ENCODE data around the gene RSPH6A. TPM values are rescaled to one million over a fixed set of nuclear protein-coding genes. Genes with fewer than 3 reads are reported as not detected.

The RSPH6A gene
- total RNA-seq, 1 experiment from 2014 or later = 0.55 TPM

- no peak overlapping the region for H3K4ac ChIP-seq (ENCODE audit: low read depth, low read length)
- H3K4me1 ChIP-seq (ENCODE audit: insufficient read depth, low read length) = peaks cover 3% of the 10 kb centered on the region; the same call in 1 of the 2 replicates
- H3K79me2 ChIP-seq (ENCODE audit: insufficient read depth, low read length) = no peaks in the 10 kb centered on the region
- H2BK120ac ChIP-seq (ENCODE audit: low read depth, low read length, poor library complexity, severe bottlenecking) = no peak overlapping the region
- no peak overlapping the region for H3T11ph ChIP-seq (ENCODE audit: low read length)
- no peaks in the 10 kb centered on the region for H3K9me3 Mint-ChIP-seq
- no peak overlapping the region for H2BK15ac ChIP-seq (ENCODE audit: low read depth, low read length)
- no peak overlapping the region for H3K27ac ChIP-seq (ENCODE audit: insufficient read length, low read depth, low read length)
- no peaks in the 10 kb centered on the region for H3K9me3 ChIP-seq (ENCODE audit: control insufficient read depth, low read depth, low read length)
- H3K79me1 ChIP-seq (ENCODE audit: insufficient read depth, low read depth, low read length, poor library complexity, severe bottlenecking) = no peaks in the 10 kb centered on the region
- no peak overlapping the region for H2AFZ ChIP-seq (ENCODE audit: low read length)
- DNase-seq = no peak
- no peak overlapping the region for H3K9ac ChIP-seq (ENCODE audit: extremely low read depth, insufficient read length, low read length)
- no peak overlapping the region for H3K4me2 ChIP-seq (ENCODE audit: insufficient read depth, insufficient read length, low read length)
- no peak overlapping the region for H2BK20ac ChIP-seq (ENCODE audit: low read depth, low read length, poor library complexity, severe bottlenecking)
- no peaks in the 10 kb centered on the region for H4K20me1 ChIP-seq (ENCODE audit: control insufficient read depth, insufficient read depth, insufficient read length)
- no peak overlapping the region; a peak in 1 of 5 replicates for H3K4me3 Mint-ChIP-seq
- H3K27ac Mint-ChIP-seq = peak overlapping the region in 1 of 3 experiments; percentile 23; a peak in 1 of 7 replicates
- H3K23me2 ChIP-seq (ENCODE audit: insufficient read length, low read depth, low read length, poor library complexity, severe bottlenecking) = peaks cover 6% of the 10 kb centered on the region
- peaks cover 10 to 42% (median 33%) of the 10 kb centered on the region in 3 experiments; a peak in 6 of 7 replicates for H3K36me3 Mint-ChIP-seq (ENCODE audit: insufficient read depth in 1 of 3, low read depth in 3 of 3)
- no peak overlapping the region for H4K8ac ChIP-seq (replicated peaks; ENCODE audit: insufficient read length, low read depth, low read length)
- H3K18ac ChIP-seq (ENCODE audit: insufficient read length, low read depth, low read length) = no peak overlapping the region
- no peak overlapping the region for H3K14ac ChIP-seq (ENCODE audit: insufficient read depth, low read length)
- H3K27me3 ChIP-seq (ENCODE audit: insufficient read depth, low read length) = no peaks in the 10 kb centered on the region; the same call in 1 of the 2 replicates
- no peak overlapping the region for H4K5ac ChIP-seq (ENCODE audit: insufficient read length, low read depth, low read length)
- no peak overlapping the region for H2AK5ac ChIP-seq (ENCODE audit: insufficient read length, low read length)
- no peak overlapping the region for H2BK5ac ChIP-seq (ENCODE audit: insufficient read length, low read length)
- no peak overlapping the region for H4K91ac ChIP-seq (ENCODE audit: insufficient read length, low read depth, low read length)
- peaks cover 23 to 42% of the 10 kb centered on the region in 2 experiments for H3K4me1 Mint-ChIP-seq
- WGBS (ENCODE audit: extremely low coverage, insufficient read length, low lambda C conversion rate) = no CpG with 5 or more reads among the region's 13 CpGs
- H2BK12ac ChIP-seq (ENCODE audit: insufficient read length, low read depth, low read length) = no peak overlapping the region
- TF ChIP-seq CTCF (conservative IDR thresholded peaks at IDR 0.05) = no peak
- no peak overlapping the region for H3K56ac ChIP-seq (ENCODE audit: insufficient read length, low read depth, low read length)
- H3K27me3 Mint-ChIP-seq (ENCODE audit: low read depth) = peaks cover 18% of the 10 kb centered on the region
- no peak overlapping the region for H3K23ac ChIP-seq (ENCODE audit: insufficient read length, low read depth, low read length)
These were observed 34.5 kb downstream of the RSPH6A start for GRCh38 chr19:45780448-45781213.

All from H9 (cell line).